ENCODE results near the gene CUBN.

CUBN gene

DNA sequence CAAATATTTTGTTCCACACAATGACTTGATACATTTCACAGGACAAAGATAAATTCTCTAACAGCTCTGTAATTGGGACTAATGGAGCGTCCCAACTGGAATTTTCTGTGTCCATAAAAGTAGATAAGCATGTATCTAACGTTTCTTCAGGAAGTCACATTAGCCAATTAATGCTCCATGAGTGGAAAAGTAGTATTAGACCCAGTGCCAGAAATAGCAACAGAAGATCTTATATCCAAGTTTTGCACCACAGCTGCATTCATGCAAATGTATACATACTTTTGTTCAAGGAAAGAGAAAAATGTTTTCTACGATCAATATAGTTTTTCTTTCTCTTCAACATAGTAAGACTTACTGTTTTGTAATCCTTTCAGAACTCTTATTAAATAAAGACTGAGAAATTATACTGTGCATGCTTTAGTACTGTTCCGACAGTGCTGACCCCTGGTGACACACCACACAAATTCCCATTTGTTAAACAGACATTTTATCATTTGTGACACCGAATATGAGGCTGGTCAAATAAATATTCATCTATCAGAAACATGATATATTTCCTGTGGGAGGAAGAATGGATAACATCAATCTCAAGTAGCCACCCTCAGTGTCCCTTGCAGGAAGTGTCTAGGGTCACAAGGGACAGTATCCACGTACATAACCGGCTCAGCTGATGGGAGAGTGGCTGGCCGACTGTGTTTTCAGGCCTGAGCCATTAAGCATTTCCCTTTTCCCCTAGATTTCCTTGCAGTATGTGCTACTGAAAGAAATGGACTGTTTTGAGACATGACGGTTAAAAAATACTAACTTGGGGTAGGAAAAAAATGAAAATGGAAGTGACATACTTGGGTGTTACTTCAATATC, 210.3 kb downstream of the CUBN start:
- Mint-ChIP-seq H3K27me3 (no peaks in the 10 kb centered on the region), H3K9me3 (no peaks in the 10 kb centered on the region), H3K27ac (no peak overlapping the region), H3K4me1 (no peaks in the 10 kb centered on the region), H3K4me3 (no peak overlapping the region), H3K36me3 (peaks cover 12% of the 10 kb centered on the region)
- no peak for DNase-seq (ENCODE audit: low spot score in 2 of 2)
- ATAC-seq (ENCODE audit: low read depth), result no peak

DNA sequence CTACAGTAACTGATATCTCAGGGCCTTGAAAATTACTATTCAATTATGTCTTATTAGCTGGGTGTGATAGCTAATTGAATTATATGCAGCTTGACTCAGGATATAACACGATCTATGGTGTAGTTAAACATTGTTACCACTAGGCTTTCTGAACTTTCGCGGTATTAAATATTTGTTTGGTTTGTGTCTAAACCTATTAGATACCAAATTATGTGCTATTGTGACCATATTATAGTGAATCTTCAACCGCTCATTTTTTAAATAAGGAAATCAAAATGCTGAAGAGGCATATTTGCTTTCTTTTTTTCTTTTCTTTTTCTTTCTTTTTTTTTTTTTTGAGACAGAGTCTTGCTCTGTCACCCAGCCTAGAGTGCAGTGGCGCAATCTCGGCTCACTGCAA, 213.1 kb downstream of the CUBN start:
- no peak overlapping the region for H3K4me3 Mint-ChIP-seq
- H3K36me3 Mint-ChIP-seq, result peaks cover 17% of the 10 kb centered on the region
- peaks cover 3% of the 10 kb centered on the region for H3K27me3 Mint-ChIP-seq
- no peak for ATAC-seq (ENCODE audit: low read depth)
- no peaks in the 10 kb centered on the region for H3K4me1 Mint-ChIP-seq
- DNase-seq (ENCODE audit: low spot score in 2 of 2), result no peak
- H3K9me3 Mint-ChIP-seq, result no peaks in the 10 kb centered on the region
- no peak overlapping the region for H3K27ac Mint-ChIP-seq

DNA sequence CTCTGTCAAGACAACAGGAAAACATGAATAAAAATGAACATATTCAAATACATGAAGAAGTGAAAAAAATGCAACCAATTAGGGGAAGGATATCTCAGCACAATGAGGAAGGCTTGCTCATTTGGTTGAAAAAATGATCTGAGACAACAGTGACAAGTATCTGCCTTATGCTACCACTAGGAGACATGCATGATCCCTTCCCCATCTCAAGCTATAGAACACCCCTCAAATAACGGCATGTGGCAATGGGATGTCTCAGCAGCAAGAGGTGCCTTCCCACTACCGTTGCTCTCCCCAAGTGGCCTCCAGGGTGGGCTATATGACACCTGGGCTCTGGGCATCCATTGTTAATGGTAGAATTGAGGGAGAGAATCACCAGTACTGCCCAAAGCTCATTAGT, 214.3 kb downstream of the CUBN start:
- Mint-ChIP-seq H3K9me3 (no peaks in the 10 kb centered on the region), H3K36me3 (peaks cover 17% of the 10 kb centered on the region), H3K4me1 (peaks cover 8% of the 10 kb centered on the region), H3K27me3 (peaks cover 3% of the 10 kb centered on the region), H3K4me3 (no peak overlapping the region), H3K27ac (no peak overlapping the region)
- ATAC-seq (ENCODE audit: low read depth) (no peak), DNase-seq (ENCODE audit: low spot score in 2 of 2) (no peak)

DNA sequence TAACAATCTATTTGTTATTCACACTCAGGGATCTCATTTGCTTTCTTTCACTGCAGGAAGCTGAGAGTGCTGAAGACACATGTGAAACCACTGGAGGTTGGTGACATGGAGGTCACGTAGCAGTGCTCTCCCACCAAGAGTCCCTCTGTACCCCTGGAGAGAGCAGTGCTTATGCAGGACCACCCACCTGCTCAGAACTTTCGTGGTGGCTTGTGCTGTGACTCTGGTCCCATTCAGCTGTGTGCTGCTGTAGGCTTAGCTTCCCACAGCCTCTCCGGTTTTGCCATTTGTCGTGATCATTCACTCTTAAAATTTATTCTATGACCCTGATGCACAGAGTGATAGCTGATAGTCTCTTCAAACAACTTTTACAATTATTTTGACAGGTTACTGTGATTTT, 216.3 kb downstream of the CUBN start:
- no peak for DNase-seq (ENCODE audit: low spot score in 2 of 2)
- peaks cover 3% of the 10 kb centered on the region for H3K27me3 Mint-ChIP-seq
- no peak overlapping the region for H3K4me3 Mint-ChIP-seq
- H3K4me1 Mint-ChIP-seq, result peaks cover 12% of the 10 kb centered on the region
- ATAC-seq (ENCODE audit: low read depth), result no peak
- H3K27ac Mint-ChIP-seq, result no peak overlapping the region
- peaks cover 17% of the 10 kb centered on the region for H3K36me3 Mint-ChIP-seq
- H3K9me3 Mint-ChIP-seq, result no peaks in the 10 kb centered on the region

DNA sequence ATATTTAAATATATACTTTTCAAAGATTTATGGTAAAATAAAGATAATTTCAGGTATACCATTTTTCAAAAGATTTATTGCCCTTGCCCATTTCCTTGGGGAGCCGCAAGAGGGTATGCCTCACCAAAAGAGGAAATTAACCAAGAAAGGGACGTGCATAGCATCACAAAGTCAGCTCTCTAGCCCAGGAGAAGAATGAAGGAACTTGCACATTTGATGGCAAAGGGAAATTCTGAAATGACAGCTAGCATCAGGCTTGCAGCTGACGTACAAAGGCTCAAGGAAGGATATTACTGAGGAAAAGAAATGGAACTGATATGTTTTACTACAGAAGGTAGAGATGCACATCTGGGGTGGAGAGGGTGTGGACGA, 218.8 kb downstream of the CUBN start:
- Mint-ChIP-seq H3K27me3 (peaks cover 3% of the 10 kb centered on the region), H3K9me3 (no peaks in the 10 kb centered on the region), H3K4me3 (no peak overlapping the region), H3K27ac (no peak overlapping the region), H3K4me1 (peaks cover 12% of the 10 kb centered on the region), H3K36me3 (peaks cover 15% of the 10 kb centered on the region)
- no peak for DNase-seq (ENCODE audit: low spot score in 2 of 2)
- ATAC-seq (ENCODE audit: low read depth), result no peak

DNA sequence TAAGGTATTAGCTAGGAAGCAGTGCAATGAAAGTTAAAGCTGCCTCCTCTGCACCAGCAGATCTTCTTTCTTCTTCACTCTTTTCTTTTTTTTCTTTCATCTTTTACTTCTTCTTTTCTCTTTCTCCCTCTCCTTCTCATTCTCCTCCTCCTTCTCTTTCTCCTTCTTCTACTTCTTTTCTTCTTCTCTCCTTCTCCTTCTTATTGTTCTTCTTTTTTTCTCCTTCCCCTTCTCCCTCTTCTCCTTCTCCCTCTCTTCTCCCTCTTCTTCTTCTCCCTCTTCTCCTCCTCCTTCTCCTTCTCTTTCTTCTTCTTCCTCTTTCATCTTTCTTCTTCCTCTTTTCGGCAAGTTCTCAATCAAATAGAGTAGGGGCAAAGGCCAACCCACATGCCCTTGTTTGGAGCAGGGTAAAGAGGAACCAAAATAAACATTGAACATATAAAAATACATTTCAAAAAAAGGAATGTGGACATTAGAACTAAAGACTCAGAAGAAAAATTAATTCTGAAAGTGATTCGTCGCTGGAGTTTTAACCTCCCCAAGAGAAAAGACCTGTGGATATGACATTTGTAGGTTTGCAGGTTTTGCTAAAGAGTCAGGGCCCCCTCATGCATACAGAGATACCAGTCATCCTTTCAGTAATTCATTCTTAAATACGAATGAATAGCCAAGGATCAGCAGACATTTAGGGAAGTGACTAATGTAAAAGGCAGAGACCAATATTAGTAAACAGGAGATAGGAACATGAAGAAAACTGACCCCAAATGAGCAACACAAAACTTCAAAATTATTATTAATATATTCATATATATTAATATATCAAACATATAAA, 219.4 kb downstream of the CUBN start:
- ATAC-seq (ENCODE audit: low read depth) (peak; percentile 34), DNase-seq (ENCODE audit: low spot score in 2 of 2) (no peak)
- no peaks in the 10 kb centered on the region for H3K9me3 Mint-ChIP-seq
- peaks cover 11% of the 10 kb centered on the region for H3K36me3 Mint-ChIP-seq
- peaks cover 3% of the 10 kb centered on the region for H3K27me3 Mint-ChIP-seq
- H3K4me1 Mint-ChIP-seq, result peaks cover 12% of the 10 kb centered on the region
- no peak overlapping the region for H3K27ac Mint-ChIP-seq
- H3K4me3 Mint-ChIP-seq, result no peak overlapping the region

DNA sequence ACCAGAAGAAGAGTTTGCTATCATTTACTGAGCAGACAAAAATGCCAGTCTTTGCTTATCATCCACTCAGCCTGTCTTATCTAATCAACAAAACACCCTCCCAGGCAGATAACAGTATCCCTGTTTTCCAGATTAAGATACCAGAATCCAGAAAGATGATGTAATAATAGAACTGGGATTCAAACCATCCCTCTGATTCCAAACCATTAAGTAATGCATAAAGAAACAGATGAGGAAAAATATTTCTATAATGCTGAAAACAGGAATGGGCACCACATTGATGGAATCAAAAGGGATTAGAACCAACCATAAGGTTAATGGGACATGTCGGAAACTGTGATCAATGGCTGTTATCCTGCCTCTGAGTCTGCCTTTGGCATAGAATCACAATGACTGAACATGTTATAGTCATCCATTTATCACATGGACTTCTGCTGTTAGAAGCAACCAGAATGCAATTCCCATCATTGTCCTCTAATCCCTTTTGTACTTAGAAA, 220.3 kb downstream of the CUBN start:
- no peak for ATAC-seq (ENCODE audit: low read depth)
- peaks cover 12% of the 10 kb centered on the region for H3K4me1 Mint-ChIP-seq
- H3K27me3 Mint-ChIP-seq, result peaks cover 3% of the 10 kb centered on the region
- H3K9me3 Mint-ChIP-seq, result no peaks in the 10 kb centered on the region
- DNase-seq (ENCODE audit: low spot score in 2 of 2), result no peak
- no peak overlapping the region for H3K4me3 Mint-ChIP-seq
- no peak overlapping the region for H3K27ac Mint-ChIP-seq
- H3K36me3 Mint-ChIP-seq, result peaks cover 5% of the 10 kb centered on the region

DNA sequence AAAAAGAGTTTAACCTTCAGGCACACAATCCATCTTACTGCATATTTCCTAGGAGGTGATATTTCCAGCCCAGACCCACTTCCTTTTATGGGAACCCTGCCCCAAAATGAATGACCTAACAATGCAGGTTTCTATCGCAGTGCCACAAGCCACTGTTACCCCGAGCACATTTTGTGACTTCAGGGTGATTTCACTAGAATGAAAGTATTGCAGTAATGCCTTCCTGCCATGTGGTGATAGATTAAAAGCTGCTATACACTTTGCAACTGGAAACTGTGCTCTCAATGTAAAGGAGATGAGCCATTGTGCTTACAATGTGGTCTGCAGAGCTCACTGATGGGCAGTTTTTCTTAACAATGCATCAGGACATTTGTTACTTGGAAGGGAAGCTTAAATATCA, 221.9 kb downstream of the CUBN start:
- ATAC-seq (ENCODE audit: low read depth), result no peak
- H3K27ac Mint-ChIP-seq, result no peak overlapping the region

DNA sequence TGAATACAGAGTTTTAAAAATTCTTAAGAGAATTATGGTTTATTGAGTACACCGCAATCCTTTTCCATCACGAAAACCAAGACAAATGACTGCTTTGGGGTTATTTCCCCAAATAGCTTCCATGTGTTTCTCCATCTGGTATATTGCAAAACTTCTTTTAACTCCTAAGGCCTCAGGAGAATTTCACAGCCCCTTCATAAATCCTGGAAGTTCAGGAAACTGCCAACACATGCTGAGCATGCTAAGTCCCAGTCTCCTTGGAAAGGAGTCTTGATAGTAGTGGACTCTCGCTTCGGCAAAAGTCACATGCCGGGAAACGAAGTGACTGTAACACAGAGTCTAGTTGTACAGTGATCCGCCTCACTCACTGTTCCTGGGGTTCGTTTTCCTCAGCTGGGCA, 224.3 kb downstream of the CUBN start:
- Mint-ChIP-seq H3K4me1 (peaks cover 7% of the 10 kb centered on the region), H3K27ac (no peak overlapping the region), H3K36me3 (peaks cover 5% of the 10 kb centered on the region), H3K9me3 (no peaks in the 10 kb centered on the region), H3K4me3 (no peak overlapping the region), H3K27me3 (no peaks in the 10 kb centered on the region)
- no peak for ATAC-seq (ENCODE audit: low read depth)
- no peak for DNase-seq (ENCODE audit: low spot score in 2 of 2)

More for the DNA sequence above, 221.9 kb downstream of the CUBN start:
- H3K9me3 Mint-ChIP-seq, result no peaks in the 10 kb centered on the region
- H3K4me1 Mint-ChIP-seq, result peaks cover 13% of the 10 kb centered on the region
- DNase-seq (ENCODE audit: low spot score in 2 of 2), result no peak
- H3K36me3 Mint-ChIP-seq, result peaks cover 3% of the 10 kb centered on the region
- no peak overlapping the region for H3K4me3 Mint-ChIP-seq
- peaks cover 3% of the 10 kb centered on the region for H3K27me3 Mint-ChIP-seq

DNA sequence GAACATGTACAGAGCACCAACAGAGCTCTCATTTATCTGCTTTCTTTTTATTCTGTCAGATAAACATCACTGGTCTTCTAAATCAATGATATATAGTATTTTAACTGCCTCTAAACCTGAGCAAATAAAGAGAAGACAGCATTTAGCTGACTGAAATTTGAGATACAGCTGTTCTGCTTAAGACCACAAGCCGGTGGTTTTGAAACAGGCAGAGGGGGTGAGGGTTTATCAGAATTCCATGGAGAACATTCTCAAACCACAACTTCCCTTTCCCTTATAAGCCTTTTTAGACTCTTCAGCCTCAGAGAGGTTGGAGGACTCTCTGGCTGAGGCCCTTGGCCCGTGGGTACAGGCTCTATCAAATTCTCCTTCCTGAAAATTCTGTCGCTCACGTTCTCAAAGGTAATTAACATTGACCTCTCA, 225.0 kb downstream of the CUBN start:
- ATAC-seq (ENCODE audit: low read depth) (no peak), DNase-seq (ENCODE audit: low spot score in 2 of 2) (no peak)
- H3K36me3 Mint-ChIP-seq, result peaks cover 5% of the 10 kb centered on the region
- H3K9me3 Mint-ChIP-seq, result no peaks in the 10 kb centered on the region
- no peak overlapping the region for H3K27ac Mint-ChIP-seq
- H3K27me3 Mint-ChIP-seq, result peaks cover 1% of the 10 kb centered on the region
- no peak overlapping the region for H3K4me3 Mint-ChIP-seq
- peaks cover 3% of the 10 kb centered on the region for H3K4me1 Mint-ChIP-seq

DNA sequence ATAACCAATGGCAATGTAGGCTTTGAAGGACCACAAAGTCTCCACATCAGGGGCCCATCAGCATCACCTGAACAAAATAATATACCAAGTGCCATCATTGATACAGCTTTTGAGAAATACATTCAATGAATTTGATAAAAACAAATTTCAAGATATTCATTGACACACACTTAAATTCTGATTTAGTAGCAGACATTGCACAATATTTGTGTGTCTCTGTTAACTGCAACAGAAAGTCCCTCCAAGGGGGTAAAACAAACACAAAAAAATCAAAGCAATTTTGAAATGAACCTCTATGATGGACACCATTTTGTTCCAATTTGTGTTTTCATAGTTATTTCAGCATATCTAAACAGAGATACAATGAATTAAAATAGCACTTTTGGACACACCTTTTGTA, 225.6 kb downstream of the CUBN start:
- Mint-ChIP-seq H3K9me3 (no peaks in the 10 kb centered on the region), H3K27me3 (peaks cover 1% of the 10 kb centered on the region), H3K4me1 (peaks cover 3% of the 10 kb centered on the region), H3K27ac (no peak overlapping the region), H3K4me3 (no peak overlapping the region), H3K36me3 (peaks cover 5% of the 10 kb centered on the region)
- DNase-seq (ENCODE audit: low spot score in 2 of 2), result no peak
- no peak for ATAC-seq (ENCODE audit: low read depth)

DNA sequence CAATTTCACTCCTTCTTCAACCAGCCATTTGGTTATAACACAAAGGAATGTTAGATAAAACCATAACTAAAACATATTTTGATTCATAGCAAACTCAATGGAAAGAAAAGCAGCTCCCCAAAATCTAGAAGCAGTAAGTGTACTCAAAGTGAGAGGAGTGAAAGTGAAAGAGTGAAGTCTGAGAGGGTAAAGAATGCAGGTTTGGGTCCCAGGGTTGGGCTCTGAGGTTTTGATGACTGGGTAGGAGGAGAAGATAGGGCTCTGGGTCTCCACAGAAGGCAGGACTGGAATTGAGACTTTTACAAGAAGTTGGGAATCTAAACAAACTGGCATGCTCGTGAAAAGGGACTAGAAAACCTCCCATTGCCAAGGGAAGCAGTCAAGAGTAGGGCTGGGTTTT, 227.0 kb downstream of the CUBN start:
- Mint-ChIP-seq H3K9me3 (no peaks in the 10 kb centered on the region), H3K36me3 (peaks cover 7% of the 10 kb centered on the region), H3K4me3 (no peak overlapping the region), H3K27me3 (peaks cover 1% of the 10 kb centered on the region), H3K27ac (no peak overlapping the region), H3K4me1 (peaks cover 3% of the 10 kb centered on the region)
- ATAC-seq (ENCODE audit: low read depth), result no peak
- DNase-seq (ENCODE audit: low spot score in 2 of 2), result no peak

DNA sequence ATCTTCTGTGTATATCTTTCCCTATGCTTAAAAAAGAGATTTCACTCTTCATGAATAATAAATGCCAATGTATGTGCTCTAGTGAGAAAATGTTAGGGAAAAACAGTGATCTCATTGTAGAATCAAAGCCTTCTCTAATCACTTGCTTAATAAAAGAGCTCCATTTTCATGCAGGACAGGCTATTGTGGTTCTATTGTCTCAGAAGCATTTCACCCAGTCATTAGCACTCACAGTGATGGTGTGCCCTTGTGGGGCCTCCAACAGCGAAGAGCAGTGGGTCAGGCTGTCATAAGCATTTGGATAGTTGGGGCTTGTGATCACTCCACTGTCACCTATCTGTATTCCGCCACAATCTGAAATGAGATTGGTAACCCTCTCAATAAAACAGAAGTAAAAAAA, 228.5 kb downstream of the CUBN start:
- Mint-ChIP-seq H3K36me3 (peaks cover 12% of the 10 kb centered on the region), H3K4me1 (peaks cover 3% of the 10 kb centered on the region)

DNA sequence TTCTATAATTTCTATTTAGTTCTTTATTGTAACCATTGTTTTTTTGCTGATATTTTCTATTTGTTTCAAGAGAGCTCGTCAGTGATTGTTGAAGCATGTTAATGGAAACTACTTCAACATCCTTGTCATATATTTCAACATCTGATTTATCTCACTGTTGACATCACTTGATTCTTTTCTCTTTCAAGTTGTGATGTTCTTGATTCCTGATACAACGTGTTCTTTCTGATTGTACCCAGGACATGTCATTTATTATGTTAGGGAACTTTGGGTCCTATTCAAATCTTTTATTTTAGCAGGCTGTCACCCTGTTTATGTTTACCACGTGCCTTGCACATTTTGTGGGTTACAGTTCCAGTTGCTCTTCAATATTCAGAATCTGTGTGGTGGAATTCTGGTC, 232.6 kb downstream of the CUBN start:
- Mint-ChIP-seq H3K27me3 (peaks cover 3% of the 10 kb centered on the region), H3K27ac (no peak overlapping the region), H3K4me1 (no peaks in the 10 kb centered on the region), H3K9me3 (peaks cover 3% of the 10 kb centered on the region), H3K4me3 (no peak overlapping the region), H3K36me3 (peaks cover 10% of the 10 kb centered on the region)
- DNase-seq (ENCODE audit: low spot score in 2 of 2), result no peak
- no peak for ATAC-seq (ENCODE audit: low read depth)

More for the DNA sequence above, 228.5 kb downstream of the CUBN start:
- Mint-ChIP-seq H3K27ac (no peak overlapping the region), H3K27me3 (peaks cover 3% of the 10 kb centered on the region), H3K9me3 (no peaks in the 10 kb centered on the region), H3K4me3 (no peak overlapping the region)
- DNase-seq (ENCODE audit: low spot score in 2 of 2) (no peak), ATAC-seq (ENCODE audit: low read depth) (no peak)
